ENCODE data around the gene CAMK4.
A peak's percentile ranks its signal among the peaks of the same experiment; 100 is the strongest.

Gene CAMK4

DNA sequence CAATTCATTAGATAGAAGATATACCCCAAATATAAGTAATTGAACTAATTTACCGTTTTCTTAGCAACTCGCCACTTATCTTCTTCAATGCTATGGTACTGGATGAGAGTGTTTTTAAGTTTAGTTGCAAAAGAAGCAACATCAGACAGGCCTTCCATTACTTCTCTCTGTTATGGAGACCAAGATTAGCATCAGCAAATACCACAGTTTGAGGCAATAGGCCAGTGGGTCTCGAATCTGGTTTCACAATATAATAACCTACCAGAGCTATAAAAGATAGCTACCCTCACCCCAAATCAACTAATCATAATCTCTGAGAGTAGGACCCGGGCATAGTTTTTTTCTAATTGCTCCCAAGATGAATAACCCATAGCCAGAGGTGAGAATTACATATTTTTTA, 283.1 kb downstream of the CAMK4 start:
- H3K4me3 ChIP-seq (ENCODE audit: low read depth, low read length), result no peak overlapping the region
- TF ChIP-seq, protein P1, sequence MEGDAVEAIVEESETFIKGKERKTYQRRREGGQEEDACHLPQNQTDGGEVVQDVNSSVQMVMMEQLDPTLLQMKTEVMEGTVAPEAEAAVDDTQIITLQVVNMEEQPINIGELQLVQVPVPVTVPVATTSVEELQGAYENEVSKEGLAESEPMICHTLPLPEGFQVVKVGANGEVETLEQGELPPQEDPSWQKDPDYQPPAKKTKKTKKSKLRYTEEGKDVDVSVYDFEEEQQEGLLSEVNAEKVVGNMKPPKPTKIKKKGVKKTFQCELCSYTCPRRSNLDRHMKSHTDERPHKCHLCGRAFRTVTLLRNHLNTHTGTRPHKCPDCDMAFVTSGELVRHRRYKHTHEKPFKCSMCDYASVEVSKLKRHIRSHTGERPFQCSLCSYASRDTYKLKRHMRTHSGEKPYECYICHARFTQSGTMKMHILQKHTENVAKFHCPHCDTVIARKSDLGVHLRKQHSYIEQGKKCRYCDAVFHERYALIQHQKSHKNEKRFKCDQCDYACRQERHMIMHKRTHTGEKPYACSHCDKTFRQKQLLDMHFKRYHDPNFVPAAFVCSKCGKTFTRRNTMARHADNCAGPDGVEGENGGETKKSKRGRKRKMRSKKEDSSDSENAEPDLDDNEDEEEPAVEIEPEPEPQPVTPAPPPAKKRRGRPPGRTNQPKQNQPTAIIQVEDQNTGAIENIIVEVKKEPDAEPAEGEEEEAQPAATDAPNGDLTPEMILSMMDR (IDR thresholded peaks at IDR 0.05; ENCODE audit: borderline replicate concordance, insufficient read depth, low read depth, low read length), result no peak

DNA sequence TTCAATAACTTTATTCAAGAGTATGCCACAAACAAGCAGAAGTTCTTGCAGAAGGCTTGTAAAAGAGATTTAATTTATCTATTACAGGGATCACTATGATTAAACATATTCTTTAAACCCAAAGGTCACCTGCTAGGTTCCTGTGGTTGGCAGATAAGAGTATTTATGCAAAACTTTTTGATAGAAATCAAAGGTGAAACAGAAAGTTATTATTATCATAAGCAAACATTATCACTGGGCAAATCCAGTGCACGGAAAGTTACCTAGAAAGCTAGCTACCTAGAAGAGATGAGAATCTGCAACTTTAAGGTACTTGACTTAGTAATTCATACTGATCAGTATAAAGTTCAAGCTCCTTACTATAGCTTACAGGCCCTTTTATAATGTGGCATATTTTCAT, 284.9 kb downstream of the CAMK4 start:
- H3K4me3 ChIP-seq (ENCODE audit: low read depth, low read length), result no peak overlapping the region
- TF ChIP-seq, protein P1 (IDR thresholded peaks at IDR 0.05; ENCODE audit: borderline replicate concordance, insufficient read depth, low read depth, low read length), result no peak

DNA sequence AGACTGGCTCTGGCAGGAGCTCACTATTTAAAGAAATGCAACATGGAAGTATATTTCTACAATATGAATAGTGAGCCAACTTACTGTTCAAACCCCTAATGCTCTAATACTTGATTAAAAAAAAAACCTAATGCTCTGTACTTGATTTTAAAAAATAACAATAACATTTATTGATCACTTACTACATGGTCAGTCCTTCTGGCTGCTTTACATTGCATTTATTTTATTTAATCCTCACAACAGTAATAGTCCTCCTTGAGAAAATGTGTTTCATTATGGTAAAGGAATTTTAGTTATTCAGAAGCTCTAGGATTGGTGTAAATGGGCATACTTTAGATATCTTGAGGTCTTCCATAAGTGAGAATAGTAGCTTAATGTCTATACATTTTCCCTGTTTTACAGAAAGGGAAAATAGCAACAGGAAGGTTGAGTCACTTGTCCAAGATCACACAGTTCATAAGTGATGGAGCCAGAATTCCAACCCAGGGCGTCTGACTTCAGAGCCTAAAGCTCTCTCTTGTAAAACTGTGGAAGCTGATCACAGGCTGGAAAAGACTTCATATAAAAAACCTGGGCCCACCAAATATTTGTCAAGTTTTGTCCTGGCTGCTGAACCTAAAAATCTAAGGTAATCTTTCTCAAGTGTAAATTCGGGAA, 287.1 kb downstream of the CAMK4 start:
- TF ChIP-seq, protein P1 (IDR thresholded peaks at IDR 0.05; ENCODE audit: borderline replicate concordance, insufficient read depth, low read depth, low read length), result no peak
- peak overlapping the region; percentile 91 for H3K4me3 ChIP-seq (ENCODE audit: low read depth, low read length)

DNA sequence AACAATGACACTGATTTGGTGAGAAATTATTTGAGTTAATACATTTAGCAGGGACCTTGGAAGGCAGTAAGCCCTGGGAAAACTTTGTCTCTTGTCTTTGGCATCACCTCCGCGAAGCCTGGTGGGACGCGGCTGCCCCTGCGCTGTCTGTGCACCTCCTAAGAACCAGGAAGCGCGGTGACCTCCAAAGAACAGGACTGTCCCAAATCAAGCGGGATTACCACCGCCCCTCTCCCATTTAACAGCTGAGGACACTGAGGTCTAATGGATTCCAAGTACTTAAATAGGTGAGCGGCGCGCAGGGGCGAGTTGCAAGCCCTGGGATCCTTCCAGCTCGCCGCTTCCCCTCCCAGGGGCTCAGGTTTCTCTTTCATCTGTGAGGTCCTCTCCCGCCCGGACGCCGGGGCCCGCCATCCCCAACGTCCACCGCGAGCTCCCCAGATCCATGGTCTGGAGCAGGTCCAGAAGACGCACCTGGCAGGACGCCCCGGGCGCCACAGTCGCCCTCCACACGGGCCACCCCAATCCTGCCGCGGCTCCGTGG, 287.7 kb downstream of the CAMK4 start:
- peak overlapping the region; percentile 91 for H3K4me3 ChIP-seq (ENCODE audit: low read depth, low read length)
- TF ChIP-seq, protein P1 (IDR thresholded peaks at IDR 0.05; ENCODE audit: borderline replicate concordance, insufficient read depth, low read depth, low read length), result no peak

DNA sequence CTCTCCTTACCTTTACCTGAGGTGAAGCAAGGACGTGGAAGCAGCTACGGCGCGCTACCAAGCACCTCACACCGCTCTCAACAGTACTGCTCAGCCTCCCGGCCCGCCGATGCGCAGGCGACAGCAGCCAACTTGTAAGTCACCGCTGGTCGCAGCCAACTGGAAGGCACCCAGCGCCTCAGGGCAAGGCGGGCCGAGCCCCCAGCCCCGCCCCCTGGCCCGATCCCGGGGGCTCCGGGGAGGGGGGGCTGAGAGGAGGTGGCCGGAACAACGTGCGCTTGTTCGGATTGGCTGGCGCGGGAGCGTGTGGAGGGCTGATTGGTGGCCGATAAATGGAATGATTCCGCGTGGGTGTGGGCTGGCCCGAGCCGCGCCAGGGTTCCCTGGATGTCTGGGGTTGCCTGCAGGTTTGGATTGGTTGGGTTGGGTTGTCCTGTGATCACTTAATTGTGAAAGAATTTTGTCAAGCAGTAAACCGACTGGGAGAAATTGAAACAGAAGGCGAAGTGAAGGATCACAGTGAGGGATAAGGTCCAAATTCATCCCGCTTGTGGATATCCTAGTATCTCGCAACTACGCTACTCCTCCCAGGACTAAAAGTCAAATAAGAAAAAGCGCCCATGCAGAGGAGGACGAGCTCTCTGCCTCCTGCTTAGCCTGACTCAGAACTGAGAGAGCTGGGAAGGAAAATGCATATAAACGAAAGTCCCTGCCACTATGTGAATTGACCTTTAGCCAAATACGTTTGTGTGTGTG, 288.4 kb downstream of the CAMK4 start, which contains the start of gene STARD4:
Gene STARD4 (minus strand): TSS at position 161 of the 756 bp plus-strand sequence. CDS start 5,102 bp downstream, outside the sequence.
- H3K4me3 ChIP-seq (ENCODE audit: low read depth, low read length), result peak within 1 kb of the TSS; percentile 91
- TF ChIP-seq, protein P1 (IDR thresholded peaks at IDR 0.05; ENCODE audit: borderline replicate concordance, insufficient read depth, low read depth, low read length), result no peak

DNA sequence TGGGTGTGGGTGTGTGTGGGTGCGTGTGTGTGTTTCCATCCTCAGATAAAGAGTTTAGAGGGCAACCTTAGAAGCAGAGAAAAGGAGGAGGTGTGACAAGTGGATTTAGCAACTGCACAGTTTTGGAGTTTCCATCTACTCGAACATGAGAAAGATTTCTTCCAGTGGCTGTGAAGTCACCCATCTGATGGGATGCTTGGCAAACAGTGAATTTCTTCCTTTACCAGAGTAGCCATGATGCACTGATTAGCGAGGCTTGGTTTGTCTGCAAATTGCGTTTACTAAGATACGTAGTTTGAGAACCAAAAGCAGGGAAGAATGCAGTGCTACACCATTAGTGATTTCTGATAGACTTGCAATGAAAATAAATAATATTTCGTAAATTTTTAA, 288.9 kb downstream of the CAMK4 start:
- TF ChIP-seq, protein P1 (IDR thresholded peaks at IDR 0.05; ENCODE audit: borderline replicate concordance, insufficient read depth, low read depth, low read length), result no peak
- H3K4me3 ChIP-seq (ENCODE audit: low read depth, low read length), result peak overlapping the region; percentile 91

Data from GM12875 (cell line).